Measurements from ENCODE around the gene SMOC2. TPM values are rescaled to one million over a fixed set of nuclear protein-coding genes. Genes with fewer than 3 reads are reported as not detected.

The SMOC2 gene
- total RNA-seq, 1 donor: not detected

- no peak for DNase-seq (ENCODE audit: low read depth)
- TF ChIP-seq, protein P1, sequence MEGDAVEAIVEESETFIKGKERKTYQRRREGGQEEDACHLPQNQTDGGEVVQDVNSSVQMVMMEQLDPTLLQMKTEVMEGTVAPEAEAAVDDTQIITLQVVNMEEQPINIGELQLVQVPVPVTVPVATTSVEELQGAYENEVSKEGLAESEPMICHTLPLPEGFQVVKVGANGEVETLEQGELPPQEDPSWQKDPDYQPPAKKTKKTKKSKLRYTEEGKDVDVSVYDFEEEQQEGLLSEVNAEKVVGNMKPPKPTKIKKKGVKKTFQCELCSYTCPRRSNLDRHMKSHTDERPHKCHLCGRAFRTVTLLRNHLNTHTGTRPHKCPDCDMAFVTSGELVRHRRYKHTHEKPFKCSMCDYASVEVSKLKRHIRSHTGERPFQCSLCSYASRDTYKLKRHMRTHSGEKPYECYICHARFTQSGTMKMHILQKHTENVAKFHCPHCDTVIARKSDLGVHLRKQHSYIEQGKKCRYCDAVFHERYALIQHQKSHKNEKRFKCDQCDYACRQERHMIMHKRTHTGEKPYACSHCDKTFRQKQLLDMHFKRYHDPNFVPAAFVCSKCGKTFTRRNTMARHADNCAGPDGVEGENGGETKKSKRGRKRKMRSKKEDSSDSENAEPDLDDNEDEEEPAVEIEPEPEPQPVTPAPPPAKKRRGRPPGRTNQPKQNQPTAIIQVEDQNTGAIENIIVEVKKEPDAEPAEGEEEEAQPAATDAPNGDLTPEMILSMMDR (IDR thresholded peaks at IDR 0.05; ENCODE audit: insufficient read depth, low read depth, low read length): no peak
Measured at GRCh38 chr6:168708526-168708925, 267.5 kb downstream of the SMOC2 start.

DNA sequence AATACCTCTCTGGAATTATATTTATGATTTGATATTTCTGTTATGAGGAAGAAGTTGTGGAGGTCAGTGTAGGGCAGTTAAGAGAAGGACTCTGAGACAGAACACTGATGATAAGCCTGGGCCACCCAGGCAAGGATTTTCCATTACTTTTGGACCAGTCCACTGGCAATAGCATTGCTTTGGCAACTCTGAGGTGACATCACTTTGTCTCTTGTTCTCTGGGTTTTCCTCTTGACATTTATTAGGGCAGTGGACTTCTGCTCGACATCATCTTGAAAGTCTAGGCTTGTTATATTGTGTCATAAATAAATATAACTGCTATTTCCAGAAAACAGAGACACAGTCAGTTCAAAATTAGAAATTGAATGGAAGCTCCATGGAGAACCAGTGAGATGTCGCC, 268.0 kb downstream of the SMOC2 start:
- no peak for DNase-seq (ENCODE audit: low read depth)
- TF ChIP-seq, protein P1 (IDR thresholded peaks at IDR 0.05; ENCODE audit: insufficient read depth, low read depth, low read length): no peak
- H3K4me3 ChIP-seq (ENCODE audit: low read depth, low read length): no peak overlapping the region

More at GRCh38 chr6:168708526-168708925, 267.5 kb downstream of the SMOC2 start:
- no peak overlapping the region for H3K4me3 ChIP-seq (ENCODE audit: low read depth, low read length)

DNA sequence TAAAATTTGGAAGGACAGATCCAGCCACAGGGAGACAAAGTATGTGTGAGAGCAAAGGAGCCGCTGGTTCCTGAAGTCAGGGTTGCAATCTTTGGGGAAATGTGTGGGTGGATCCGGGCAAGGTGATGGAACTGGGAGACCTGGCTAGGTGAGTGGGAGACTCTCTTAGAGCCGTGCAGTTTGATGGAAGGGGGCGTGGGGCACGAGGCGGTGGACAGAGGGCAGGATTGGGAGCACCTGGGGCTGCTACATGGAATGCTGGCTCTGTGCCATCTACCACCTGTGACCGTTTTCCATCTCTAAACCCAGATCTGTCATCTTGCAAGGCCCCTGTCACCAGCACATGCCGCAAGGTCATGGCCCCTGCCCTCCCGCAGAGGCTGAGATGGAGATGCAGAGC, 268.4 kb downstream of the SMOC2 start:
- no peak overlapping the region for H3K4me3 ChIP-seq (ENCODE audit: low read depth, low read length)
- TF ChIP-seq, protein P1 (IDR thresholded peaks at IDR 0.05; ENCODE audit: insufficient read depth, low read depth, low read length): no peak
- no peak for DNase-seq (ENCODE audit: low read depth)

GRCh38 chr6:168709991-168710390, 269.0 kb downstream of the SMOC2 start:
- no peak overlapping the region for H3K4me3 ChIP-seq (ENCODE audit: low read depth, low read length)

DNA sequence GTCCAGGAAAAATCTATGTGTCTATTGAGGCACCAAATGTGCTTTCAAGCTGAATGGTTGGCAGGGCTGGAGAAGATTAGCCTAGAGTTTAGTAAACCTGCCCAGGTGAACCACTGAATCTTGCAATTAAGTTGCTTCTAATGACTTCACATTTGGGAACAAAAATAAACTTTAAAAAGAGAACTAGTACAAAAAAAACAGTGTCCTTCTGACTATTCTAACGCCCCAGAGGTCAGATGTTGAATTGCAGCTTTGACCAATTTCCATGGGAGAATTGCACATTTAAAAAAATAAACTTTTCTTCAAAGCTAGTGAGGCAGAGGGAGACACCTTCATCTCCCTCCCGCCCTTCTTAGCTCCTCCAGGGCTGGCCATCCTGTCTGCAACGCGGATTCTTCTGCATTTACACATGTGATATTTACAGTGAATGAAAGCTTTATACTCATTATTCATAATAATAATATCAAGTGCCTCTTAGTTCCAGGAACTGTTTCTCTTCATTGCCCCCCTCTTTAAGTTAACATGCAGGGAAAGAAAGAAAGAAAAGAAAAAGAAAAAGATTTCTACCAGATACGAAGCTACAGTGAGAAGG, 270.2 kb downstream of the SMOC2 start:
- no peak for DNase-seq (ENCODE audit: low read depth)
- TF ChIP-seq, protein P1 (IDR thresholded peaks at IDR 0.05; ENCODE audit: insufficient read depth, low read depth, low read length): no peak
- no peak overlapping the region for H3K4me3 ChIP-seq (ENCODE audit: low read depth, low read length)

More at GRCh38 chr6:168709991-168710390, 269.0 kb downstream of the SMOC2 start:
- no peak for DNase-seq (ENCODE audit: low read depth)
- TF ChIP-seq, protein P1 (IDR thresholded peaks at IDR 0.05; ENCODE audit: insufficient read depth, low read depth, low read length): no peak

GRCh38 chr6:168711666-168712300, 270.8 kb downstream of the SMOC2 start:
- TF ChIP-seq, protein P1 (IDR thresholded peaks at IDR 0.05; ENCODE audit: insufficient read depth, low read depth, low read length): no peak
- DNase-seq (ENCODE audit: low read depth): no peak
- no peak overlapping the region for H3K4me3 ChIP-seq (ENCODE audit: low read depth, low read length)

Data from fibroblast of villous mesenchyme (primary cell).